Measurements from ENCODE around the gene DST.

GRCh38 chr6:56458324-56458884 lies 184.3 kb downstream of the DST start:
- TF ChIP-seq CTCF (conservative IDR thresholded peaks at IDR 0.05; ENCODE audit: low read length) = no peak
- TF ChIP-seq EZH2phosphoT487 (IDR thresholded peaks at IDR 0.05; ENCODE audit: borderline replicate concordance) = no peak

Measured in Loucy (cell line).